MG63 (cell line): ENCODE data around the gene MST1R. TPM values are rescaled to one million over a fixed set of nuclear protein-coding genes. Genes with fewer than 3 reads are reported as not detected.

ENCODE experiments used
- total RNA-seq: library from RNA; depleted of rRNA; stranded (reverse); fragments of >200 nt; shearing (Covaris generic); gene quantifications from 2 replicates; pipeline ENCODE4 v1.2.3, GENCODE V29; 2014; ENCODE audit warnings: low replicate concordance; rRNA removed

Gene MST1R
- total RNA-seq, 1 experiment from 2014 or later = 1.9 TPM

Other genes with a start within 250 kb of the MST1R start
- gene APEH, start 229.5 kb downstream of the MST1R start, total RNA-seq = 53.9 and 87.5 TPM in 2 replicates
- gene MST1, start 214.4 kb downstream of the MST1R start, total RNA-seq = 0.33 TPM in 1 of 2 replicates, not detected in the other
- gene RNF123, start 214.3 kb downstream of the MST1R start, total RNA-seq = 8.5 TPM in 2 replicates
- 2.1 TPM in 1 of 2 replicates, not detected in the other for gene AMIGO3, start 184.2 kb downstream of the MST1R start, total RNA-seq
- gene GMPPB, start 179.9 kb downstream of the MST1R start, total RNA-seq = 16.8 and 19.4 TPM in 2 replicates
- gene IP6K1, start 117.3 kb downstream of the MST1R start, total RNA-seq = 10.9 and 19.5 TPM in 2 replicates
- gene CDHR4, start 104.0 kb downstream of the MST1R start, total RNA-seq = 0.10 TPM in 1 of 2 replicates, not detected in the other
- gene INKA1, start 100.6 kb downstream of the MST1R start, total RNA-seq = 3.2 TPM in 1 of 2 replicates, not detected in the other
- 5.8 and 6.9 TPM in 2 replicates for gene UBA7, start 89.9 kb downstream of the MST1R start, total RNA-seq
- gene TRAIP, start 47.3 kb downstream of the MST1R start, total RNA-seq = 4.9 and 18.5 TPM in 2 replicates
- gene CAMKV, start 34.0 kb downstream of the MST1R start, total RNA-seq = 0.20 TPM in 1 of 2 replicates, not detected in the other
- gene MON1A, start 25.9 kb upstream of the MST1R start, total RNA-seq = 10.3 and 15.6 TPM in 2 replicates
- gene RBM6, start 36.3 kb upstream of the MST1R start, total RNA-seq = 12.9 and 13.2 TPM in 2 replicates
- gene RBM5, start 185.0 kb upstream of the MST1R start, total RNA-seq = 31.2 and 53.4 TPM in 2 replicates